ENCODE results near the gene EVA1A.
"Not testable (repeated sequence)": the region's sequence is repeated elsewhere in the genome, so short reads cannot be mapped to it uniquely, and the experiment has no call there.

Gene EVA1A

DNA sequence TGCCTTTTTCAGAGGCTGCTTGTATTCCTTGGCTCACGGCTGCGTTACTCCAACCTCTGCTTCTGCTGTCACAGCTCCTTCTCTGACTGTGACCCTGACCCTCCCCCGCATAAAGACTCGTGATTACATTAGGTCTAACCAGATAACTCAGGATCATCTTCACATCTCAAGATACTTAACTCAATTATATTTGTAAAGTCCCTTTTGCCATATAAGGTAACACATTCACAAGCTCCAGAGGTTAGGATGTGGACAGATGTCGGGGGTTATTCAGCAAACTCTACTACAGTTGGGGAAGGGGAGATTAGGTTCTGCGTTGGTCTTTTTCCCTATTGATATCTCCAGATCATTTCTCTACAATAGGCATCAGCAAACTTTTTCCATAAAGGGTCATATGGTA lies 76.9 kb downstream of the EVA1A start:
- H3K4me1 ChIP-seq (ENCODE audit: control insufficient read depth, low read depth, low read length) = no peaks in the 10 kb centered on the region
- H3K27me3 ChIP-seq (ENCODE audit: control insufficient read depth, insufficient read depth, low read length) = no peaks in the 10 kb centered on the region
- no peaks in the 10 kb centered on the region for H3K9me3 ChIP-seq (ENCODE audit: control insufficient read depth, low read depth, low read length)
- no peak overlapping the region for H3K9ac ChIP-seq (ENCODE audit: low read length)
- H3K27ac ChIP-seq (ENCODE audit: low read length) = no peak overlapping the region
- H3K4me3 ChIP-seq (ENCODE audit: low read length) = no peak overlapping the region
- no peaks in the 10 kb centered on the region for H3K36me3 ChIP-seq (ENCODE audit: control insufficient read depth, low read depth, low read length)

DNA sequence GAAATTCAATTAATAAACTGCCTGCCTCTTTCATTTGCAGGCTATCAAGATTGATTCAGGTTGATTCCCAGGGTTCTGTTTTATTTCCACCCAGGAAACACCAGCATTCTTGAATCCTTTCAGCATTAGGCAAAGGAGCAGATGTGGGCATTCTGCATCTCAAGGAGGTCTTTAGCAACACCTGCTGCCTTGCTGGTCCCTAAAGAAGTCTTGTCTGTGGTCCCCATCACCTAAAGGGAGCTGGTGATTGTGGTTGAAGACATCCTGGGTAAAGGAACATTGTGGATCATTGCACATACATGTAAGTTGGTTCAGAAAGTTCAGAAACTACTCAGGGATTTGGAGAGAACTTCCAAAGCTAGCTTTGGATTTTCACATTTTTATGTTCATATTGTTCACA lies 78.3 kb downstream of the EVA1A start:
- Histone ChIP-seq H3K27ac (ENCODE audit: low read length) (no peak overlapping the region), H3K4me3 (ENCODE audit: low read length) (no peak overlapping the region), H3K36me3 (ENCODE audit: control insufficient read depth, low read depth, low read length) (no peaks in the 10 kb centered on the region), H3K9me3 (ENCODE audit: control insufficient read depth, low read depth, low read length) (no peaks in the 10 kb centered on the region), H3K27me3 (ENCODE audit: control insufficient read depth, insufficient read depth, low read length) (no peaks in the 10 kb centered on the region), H3K4me1 (ENCODE audit: control insufficient read depth, low read depth, low read length) (no peaks in the 10 kb centered on the region), H3K9ac (ENCODE audit: low read length) (no peak overlapping the region)

DNA sequence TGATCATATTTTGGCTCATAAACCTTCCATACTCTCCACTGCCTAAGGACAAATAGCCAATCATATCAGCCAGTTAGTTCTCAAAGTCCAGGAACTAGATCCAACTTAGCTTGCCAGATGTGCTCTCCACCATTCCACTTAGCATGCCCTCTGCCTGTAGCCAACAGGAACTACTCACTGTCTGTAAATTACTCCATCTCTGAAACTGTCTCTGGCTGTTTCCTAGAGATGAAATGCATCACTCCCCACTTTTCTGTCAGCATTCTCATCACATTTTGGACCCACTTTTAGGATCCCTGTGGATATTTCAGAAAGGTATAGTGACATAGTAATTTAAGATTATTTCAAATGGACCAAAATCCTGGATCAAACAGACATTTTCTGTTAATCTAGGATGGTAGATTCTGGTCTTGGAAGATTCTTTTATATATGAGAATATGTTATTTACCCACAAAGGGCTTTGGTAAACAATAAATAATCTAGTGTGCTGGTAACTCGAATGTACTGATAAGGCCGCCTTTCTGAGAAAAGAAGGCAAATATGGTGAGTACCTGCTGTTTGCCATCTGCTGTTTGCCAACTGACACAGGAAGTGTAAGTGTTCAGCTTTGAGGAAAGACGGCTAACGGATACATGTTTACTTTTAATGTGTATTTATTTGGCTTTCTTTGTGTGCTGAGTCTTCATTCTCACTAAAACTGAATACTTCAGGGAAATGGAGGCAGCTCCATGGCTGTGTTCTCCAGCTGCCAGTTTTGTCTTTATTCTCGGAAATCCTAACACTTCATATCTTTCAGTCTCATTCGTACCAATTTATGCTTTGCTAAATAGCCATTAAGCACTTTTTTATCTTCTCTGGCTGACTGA lies 79.5 kb downstream of the EVA1A start:
- no peaks in the 10 kb centered on the region for H3K9me3 ChIP-seq (ENCODE audit: control insufficient read depth, low read depth, low read length)
- no peaks in the 10 kb centered on the region for H3K27me3 ChIP-seq (ENCODE audit: control insufficient read depth, insufficient read depth, low read length)
- H3K36me3 ChIP-seq (ENCODE audit: control insufficient read depth, low read depth, low read length) = no peaks in the 10 kb centered on the region
- H3K4me3 ChIP-seq (ENCODE audit: low read length) = no peak overlapping the region
- H3K4me1 ChIP-seq (ENCODE audit: control insufficient read depth, low read depth, low read length) = no peaks in the 10 kb centered on the region
- H3K9ac ChIP-seq (ENCODE audit: low read length) = no peak overlapping the region
- H3K27ac ChIP-seq (ENCODE audit: low read length) = no peak overlapping the region

DNA sequence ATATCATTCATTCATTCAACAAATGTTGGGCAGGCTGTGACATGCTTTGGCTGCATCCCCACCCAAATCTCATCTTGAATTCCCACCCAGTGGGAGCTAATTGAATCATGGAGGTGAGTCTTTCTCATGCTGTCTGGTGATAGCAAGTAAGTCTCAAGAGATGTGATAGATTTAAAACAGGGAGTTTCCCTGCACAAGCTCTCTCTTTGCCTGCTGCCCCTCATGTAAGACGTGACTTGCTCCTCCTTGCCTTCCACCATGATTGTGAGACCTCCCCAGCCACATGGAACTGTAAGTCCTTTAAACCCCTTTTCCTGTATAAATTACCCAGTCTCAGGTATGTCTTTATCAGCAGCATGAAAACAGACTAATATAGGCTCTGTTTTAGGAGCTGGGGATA lies 83.0 kb downstream of the EVA1A start:
- not testable (repeated sequence) for H3K36me3 ChIP-seq (ENCODE audit: control insufficient read depth, low read depth, low read length); H3K27me3 ChIP-seq (ENCODE audit: control insufficient read depth, insufficient read depth, low read length); H3K4me3 ChIP-seq (ENCODE audit: low read length); H3K9me3 ChIP-seq (ENCODE audit: control insufficient read depth, low read depth, low read length); H3K27ac ChIP-seq (ENCODE audit: low read length); H3K4me1 ChIP-seq (ENCODE audit: control insufficient read depth, low read depth, low read length); H3K9ac ChIP-seq (ENCODE audit: low read length)

DNA sequence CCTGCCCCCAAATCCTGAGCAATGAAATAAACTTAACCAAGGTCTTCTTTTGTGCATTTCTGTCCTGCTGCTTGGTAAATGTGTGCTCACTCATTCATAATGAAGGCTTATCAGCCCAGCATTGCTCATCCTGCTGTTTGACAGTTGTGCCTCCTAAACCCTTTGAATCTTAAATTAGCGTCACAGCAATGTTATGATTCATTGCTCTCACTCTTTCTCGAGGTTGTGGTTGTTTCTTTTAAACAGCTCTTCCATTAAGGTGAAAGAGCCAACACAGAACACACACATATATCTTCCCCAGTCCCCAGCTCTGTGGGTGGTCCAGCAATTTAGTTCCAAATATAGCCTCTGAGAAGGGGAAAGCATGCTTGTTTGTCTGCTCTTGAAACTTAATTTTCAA lies 84.0 kb downstream of the EVA1A start:
- Histone ChIP-seq H3K27ac (ENCODE audit: low read length) (no peak overlapping the region), H3K9ac (ENCODE audit: low read length) (no peak overlapping the region), H3K9me3 (ENCODE audit: control insufficient read depth, low read depth, low read length) (no peaks in the 10 kb centered on the region), H3K36me3 (ENCODE audit: control insufficient read depth, low read depth, low read length) (no peaks in the 10 kb centered on the region), H3K4me1 (ENCODE audit: control insufficient read depth, low read depth, low read length) (no peaks in the 10 kb centered on the region), H3K4me3 (ENCODE audit: low read length) (no peak overlapping the region), H3K27me3 (ENCODE audit: control insufficient read depth, insufficient read depth, low read length) (no peaks in the 10 kb centered on the region)

DNA sequence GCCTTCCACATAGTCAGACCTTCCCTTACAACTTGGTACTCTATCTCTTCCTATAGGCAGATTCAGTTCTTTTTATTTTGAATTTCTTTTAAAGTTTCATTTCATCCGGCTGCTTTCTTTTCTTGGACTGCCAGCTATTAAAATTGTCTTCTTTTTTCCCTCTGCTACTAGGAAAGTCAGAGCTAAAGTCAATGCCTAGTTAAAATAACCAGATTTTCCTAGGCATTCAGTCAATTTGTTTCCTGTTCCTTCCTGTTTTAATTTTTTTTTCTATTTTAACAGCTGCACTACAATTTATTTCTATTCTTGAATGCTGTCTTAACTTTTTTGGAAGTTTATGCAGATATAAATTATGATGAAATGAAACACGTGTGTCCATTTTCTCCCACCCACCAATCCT lies 84.8 kb downstream of the EVA1A start:
- Histone ChIP-seq H3K4me1 (ENCODE audit: control insufficient read depth, low read depth, low read length) (no peaks in the 10 kb centered on the region), H3K27ac (ENCODE audit: low read length) (no peak overlapping the region), H3K36me3 (ENCODE audit: control insufficient read depth, low read depth, low read length) (no peaks in the 10 kb centered on the region), H3K4me3 (ENCODE audit: low read length) (no peak overlapping the region), H3K9me3 (ENCODE audit: control insufficient read depth, low read depth, low read length) (no peaks in the 10 kb centered on the region), H3K9ac (ENCODE audit: low read length) (no peak overlapping the region), H3K27me3 (ENCODE audit: control insufficient read depth, insufficient read depth, low read length) (no peaks in the 10 kb centered on the region)

DNA sequence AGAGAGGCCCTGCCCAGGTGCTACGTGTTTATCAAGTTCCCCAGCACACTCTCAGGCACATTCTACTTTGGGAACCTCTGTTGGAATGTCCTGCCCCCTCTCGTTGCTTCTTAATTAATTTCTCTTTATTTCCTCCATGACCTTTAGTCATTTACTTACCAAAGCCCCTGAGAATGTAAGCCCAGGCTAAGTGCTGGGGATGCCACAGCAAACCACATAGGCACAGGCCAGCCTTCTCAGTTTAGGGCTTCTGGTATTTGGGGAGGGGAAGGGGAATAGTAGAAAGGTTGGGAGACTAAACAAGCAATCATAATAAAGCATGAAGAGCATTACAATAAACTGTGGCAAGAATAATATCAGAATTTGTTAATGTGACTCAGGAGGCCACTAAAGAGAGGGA lies 85.7 kb downstream of the EVA1A start:
- Histone ChIP-seq H3K9me3 (ENCODE audit: control insufficient read depth, low read depth, low read length) (no peaks in the 10 kb centered on the region), H3K36me3 (ENCODE audit: control insufficient read depth, low read depth, low read length) (no peaks in the 10 kb centered on the region), H3K27ac (ENCODE audit: low read length) (no peak overlapping the region), H3K27me3 (ENCODE audit: control insufficient read depth, insufficient read depth, low read length) (no peaks in the 10 kb centered on the region), H3K4me3 (ENCODE audit: low read length) (no peak overlapping the region), H3K9ac (ENCODE audit: low read length) (no peak overlapping the region), H3K4me1 (ENCODE audit: control insufficient read depth, low read depth, low read length) (no peaks in the 10 kb centered on the region)

DNA sequence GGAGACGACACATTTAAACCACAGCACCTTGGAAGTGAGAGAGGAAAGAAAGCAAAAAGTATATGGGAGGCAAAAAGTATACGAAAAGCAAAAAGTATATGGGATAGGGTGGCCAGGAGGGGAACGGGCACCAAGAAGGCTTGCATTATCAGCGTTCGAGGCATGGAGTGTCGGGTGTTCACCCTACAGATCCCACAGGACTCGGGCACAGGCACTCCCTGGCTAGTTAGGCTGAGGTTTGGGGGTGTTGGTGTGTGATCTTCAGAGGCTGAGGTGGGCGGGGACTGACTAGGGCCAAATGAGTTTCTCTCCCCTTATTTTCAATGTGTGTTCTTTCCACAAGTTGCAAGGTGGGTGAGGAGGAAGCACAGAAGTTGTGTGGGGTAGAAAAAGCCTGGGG lies 86.6 kb downstream of the EVA1A start:
- peaks cover 4% of the 10 kb centered on the region for H3K4me1 ChIP-seq (ENCODE audit: control insufficient read depth, low read depth, low read length)
- no peaks in the 10 kb centered on the region for H3K27me3 ChIP-seq (ENCODE audit: control insufficient read depth, insufficient read depth, low read length)
- no peak overlapping the region for H3K4me3 ChIP-seq (ENCODE audit: low read length)
- no peaks in the 10 kb centered on the region for H3K9me3 ChIP-seq (ENCODE audit: control insufficient read depth, low read depth, low read length)
- H3K9ac ChIP-seq (ENCODE audit: low read length) = no peak overlapping the region
- no peak overlapping the region for H3K27ac ChIP-seq (ENCODE audit: low read length)
- H3K36me3 ChIP-seq (ENCODE audit: control insufficient read depth, low read depth, low read length) = no peaks in the 10 kb centered on the region

DNA sequence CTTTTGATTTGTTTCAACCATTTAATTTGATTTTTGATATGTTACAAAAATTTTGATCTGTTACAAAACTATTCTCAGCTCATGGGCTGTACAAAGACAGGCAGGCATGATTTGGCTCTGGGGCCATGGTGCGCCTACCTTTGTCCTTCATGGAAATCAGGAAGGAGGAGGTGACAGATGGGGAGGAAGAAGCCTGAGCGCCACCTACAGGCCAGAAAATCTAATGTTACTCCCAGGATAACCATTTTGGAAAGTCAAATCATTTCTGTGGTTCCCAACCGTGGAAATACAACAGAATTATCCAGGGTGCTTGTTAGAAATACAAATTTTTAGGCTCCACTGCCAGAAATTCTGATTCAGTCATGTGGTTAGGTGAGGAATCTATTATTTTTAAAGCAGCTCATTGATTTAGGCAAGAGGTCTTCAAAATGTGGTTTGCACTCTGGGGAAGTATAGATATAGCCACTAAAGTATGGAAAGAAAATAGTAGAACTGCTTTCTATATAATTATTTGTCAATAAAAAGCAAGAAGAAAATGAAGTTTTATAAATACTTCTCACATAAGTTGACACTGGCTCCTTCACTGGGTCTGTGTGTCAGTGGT lies 93.9 kb downstream of the EVA1A start:
- H3K36me3 ChIP-seq (ENCODE audit: control insufficient read depth, low read depth, low read length) = no peaks in the 10 kb centered on the region
- no peak overlapping the region for H3K4me3 ChIP-seq (ENCODE audit: low read length)
- H3K27me3 ChIP-seq (ENCODE audit: control insufficient read depth, insufficient read depth, low read length) = no peaks in the 10 kb centered on the region
- H3K9me3 ChIP-seq (ENCODE audit: control insufficient read depth, low read depth, low read length) = no peaks in the 10 kb centered on the region
- no peak overlapping the region for H3K9ac ChIP-seq (ENCODE audit: low read length)
- H3K4me1 ChIP-seq (ENCODE audit: control insufficient read depth, low read depth, low read length) = peaks cover 13% of the 10 kb centered on the region
- no peak overlapping the region for H3K27ac ChIP-seq (ENCODE audit: low read length)

DNA sequence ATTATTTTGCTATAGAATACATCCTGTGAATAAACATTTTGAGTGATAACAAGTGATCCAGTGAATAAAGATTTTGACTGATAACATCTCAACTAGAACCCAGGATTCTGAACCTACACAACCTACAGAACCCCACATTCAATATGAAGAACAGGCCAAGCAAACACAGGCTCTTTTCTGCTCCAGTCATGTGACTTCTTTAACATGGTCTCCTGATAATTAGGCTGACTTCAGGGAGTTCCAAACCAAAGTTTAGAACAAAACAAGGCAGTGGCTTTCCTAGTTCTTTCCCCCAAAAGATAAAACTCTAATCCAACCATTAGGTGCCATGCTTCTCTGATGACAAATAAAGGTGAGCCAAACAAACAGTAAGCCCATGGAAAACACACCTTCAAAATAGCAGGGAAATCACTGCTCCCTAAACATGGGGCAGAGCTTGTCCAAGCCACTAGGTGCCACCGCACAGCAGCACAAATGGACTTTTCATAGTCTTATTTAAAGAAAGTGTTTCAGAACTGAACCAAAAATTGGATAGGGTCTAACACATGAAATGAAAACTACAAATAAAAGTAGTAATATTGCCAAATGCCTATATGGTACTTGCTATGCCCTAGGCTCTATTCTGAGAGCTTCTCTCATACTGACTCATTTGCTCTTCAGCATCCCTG lies 95.3 kb downstream of the EVA1A start:
- Histone ChIP-seq H3K9ac (ENCODE audit: low read length) (no peak overlapping the region), H3K4me3 (ENCODE audit: low read length) (no peak overlapping the region), H3K27me3 (ENCODE audit: control insufficient read depth, insufficient read depth, low read length) (no peaks in the 10 kb centered on the region), H3K9me3 (ENCODE audit: control insufficient read depth, low read depth, low read length) (no peaks in the 10 kb centered on the region), H3K4me1 (ENCODE audit: control insufficient read depth, low read depth, low read length) (peaks cover 15% of the 10 kb centered on the region), H3K27ac (ENCODE audit: low read length) (no peak overlapping the region), H3K36me3 (ENCODE audit: control insufficient read depth, low read depth, low read length) (no peaks in the 10 kb centered on the region)

DNA sequence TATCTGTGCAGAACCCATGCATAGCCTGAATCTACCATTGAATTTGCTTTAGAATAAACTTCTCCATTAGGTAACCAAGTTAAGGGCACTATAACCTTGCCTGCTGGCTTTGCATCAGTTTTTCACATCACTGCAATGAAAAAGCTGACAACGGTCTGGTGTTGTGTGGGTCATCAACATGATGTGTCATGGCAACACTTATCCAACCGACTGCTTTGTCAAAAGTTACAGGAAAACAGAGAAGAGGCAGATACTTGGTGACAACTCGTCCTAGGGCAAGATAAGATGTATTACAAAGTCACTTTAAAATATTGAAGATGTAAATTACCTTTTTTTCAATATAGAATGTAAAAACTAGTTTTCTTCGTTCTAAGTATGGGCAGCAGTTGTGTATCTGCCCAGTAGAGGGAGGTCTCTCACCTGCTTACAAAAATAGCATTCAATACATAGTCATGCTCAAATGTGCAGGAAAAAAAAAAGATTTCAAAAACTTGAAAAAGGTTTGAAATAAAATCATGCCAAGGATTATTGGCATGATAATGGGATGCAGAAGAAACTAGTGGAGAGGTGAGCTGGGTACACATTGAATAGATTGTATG lies 96.3 kb downstream of the EVA1A start:
- H3K4me3 ChIP-seq (ENCODE audit: low read length) = no peak overlapping the region
- H3K9ac ChIP-seq (ENCODE audit: low read length) = no peak overlapping the region
- no peaks in the 10 kb centered on the region for H3K36me3 ChIP-seq (ENCODE audit: control insufficient read depth, low read depth, low read length)
- no peaks in the 10 kb centered on the region for H3K27me3 ChIP-seq (ENCODE audit: control insufficient read depth, insufficient read depth, low read length)
- no peaks in the 10 kb centered on the region for H3K9me3 ChIP-seq (ENCODE audit: control insufficient read depth, low read depth, low read length)
- H3K27ac ChIP-seq (ENCODE audit: low read length) = no peak overlapping the region
- peaks cover 12% of the 10 kb centered on the region for H3K4me1 ChIP-seq (ENCODE audit: control insufficient read depth, low read depth, low read length)
